Upper lobe of left lung (tissue), 4 donors: ENCODE data around the gene ACTG1.

ENCODE experiments used
- EP300 ChIP-seq, 4 donors: sonication (generic); formaldehyde crosslinking; IDR thresholded peaks; one replicate each; pipeline ENCODE4 v1.5.1; 2017; ENCODE audit warnings: antibody characterized with exemption in 4 of 4, control low read depth in 2 of 4
- POLR2A ChIP-seq, 4 donors: fragments of 450-650 bp; IDR thresholded peaks; one replicate each; pipeline ENCODE4 v1.5.1; 2016 to 2017; ENCODE audit warnings: antibody characterized with exemption in 4 of 4, mild to moderate bottlenecking in 2 of 4
- POLR2AphosphoS5 ChIP-seq, 2 donors: sonication (generic); formaldehyde crosslinking; IDR thresholded peaks; one replicate each; pipeline ENCODE4 v1.5.1; 2017; ENCODE audit warnings: antibody characterized with exemption in 2 of 2
- TF ChIP-seq, protein P1 (sequence below), 6 experiments: fragments of 450-650 bp in 4 of 6; fragments of 200-600 bp in 2 of 6; sonication (generic) in 2 of 6; IDR thresholded peaks; one replicate each; pipeline ENCODE4 v1.5.1; 2016 to 2019; ENCODE audit warnings: antibody characterized with exemption in 6 of 6

DNA sequence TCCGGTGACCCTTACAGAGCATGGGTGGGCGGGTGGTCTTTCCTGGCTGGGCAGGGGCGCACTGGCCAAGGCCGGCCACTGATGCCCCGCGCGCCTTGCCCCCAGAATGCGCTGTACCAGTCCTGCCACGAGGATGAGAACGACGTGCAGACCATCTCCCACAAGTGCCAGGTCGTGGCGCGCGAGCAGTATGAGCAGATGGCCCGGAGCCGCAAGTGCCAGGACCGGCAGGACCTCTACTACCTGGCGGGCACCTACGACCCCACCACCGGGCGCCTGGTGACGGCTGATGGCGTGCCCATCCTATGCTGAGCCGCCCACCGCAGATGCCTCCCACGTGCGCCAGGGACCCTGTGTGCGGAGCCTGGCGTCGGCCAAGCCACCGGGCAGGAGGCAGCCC lies 49.1 kb downstream of the ACTG1 start:
- TF ChIP-seq, protein P1, sequence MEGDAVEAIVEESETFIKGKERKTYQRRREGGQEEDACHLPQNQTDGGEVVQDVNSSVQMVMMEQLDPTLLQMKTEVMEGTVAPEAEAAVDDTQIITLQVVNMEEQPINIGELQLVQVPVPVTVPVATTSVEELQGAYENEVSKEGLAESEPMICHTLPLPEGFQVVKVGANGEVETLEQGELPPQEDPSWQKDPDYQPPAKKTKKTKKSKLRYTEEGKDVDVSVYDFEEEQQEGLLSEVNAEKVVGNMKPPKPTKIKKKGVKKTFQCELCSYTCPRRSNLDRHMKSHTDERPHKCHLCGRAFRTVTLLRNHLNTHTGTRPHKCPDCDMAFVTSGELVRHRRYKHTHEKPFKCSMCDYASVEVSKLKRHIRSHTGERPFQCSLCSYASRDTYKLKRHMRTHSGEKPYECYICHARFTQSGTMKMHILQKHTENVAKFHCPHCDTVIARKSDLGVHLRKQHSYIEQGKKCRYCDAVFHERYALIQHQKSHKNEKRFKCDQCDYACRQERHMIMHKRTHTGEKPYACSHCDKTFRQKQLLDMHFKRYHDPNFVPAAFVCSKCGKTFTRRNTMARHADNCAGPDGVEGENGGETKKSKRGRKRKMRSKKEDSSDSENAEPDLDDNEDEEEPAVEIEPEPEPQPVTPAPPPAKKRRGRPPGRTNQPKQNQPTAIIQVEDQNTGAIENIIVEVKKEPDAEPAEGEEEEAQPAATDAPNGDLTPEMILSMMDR (IDR thresholded peaks at IDR 0.05) = no peak
- no peak for TF ChIP-seq POLR2AphosphoS5 (IDR thresholded peaks at IDR 0.05)
- no peak for TF ChIP-seq POLR2A (IDR thresholded peaks at IDR 0.05)
- no peak for TF ChIP-seq EP300 (IDR thresholded peaks at IDR 0.05)
